Endothelial cell (in vitro differentiated cells): ENCODE measurements around the gene TMEM170A. TPM values are rescaled to one million over a fixed set of nuclear protein-coding genes. Genes with fewer than 3 reads are reported as not detected.
"Not testable (repeated sequence)": the region's sequence is repeated elsewhere in the genome, so short reads cannot be mapped to it uniquely, and the experiment has no call there.

Source experiments
- DNase-seq: peaks from one replicate; pipeline ENCODE4 v3.0.0; 2021; ENCODE audit warnings: low spot score
- H3K27ac Mint-ChIP-seq: one replicate; pipeline ENCODE4 v1.8.0; 2021; ENCODE audit warnings: mixed read lengths, inconsistent platforms; ENCODE audit not compliant: unreplicated experiment
- H3K27me3 Mint-ChIP-seq: one replicate; pipeline ENCODE4 v1.8.0; 2021; ENCODE audit warnings: mild to moderate bottlenecking, moderate library complexity, mixed read lengths, inconsistent platforms; ENCODE audit not compliant: unreplicated experiment
- H3K36me3 Mint-ChIP-seq: one replicate; pipeline ENCODE4 v1.8.0; 2021; ENCODE audit warnings: mild to moderate bottlenecking, low read depth, mixed read lengths, inconsistent platforms; ENCODE audit not compliant: unreplicated experiment
- H3K4me1 Mint-ChIP-seq: one replicate; pipeline ENCODE4 v1.8.0; 2021; ENCODE audit warnings: mild to moderate bottlenecking, mixed read lengths, inconsistent platforms; ENCODE audit not compliant: unreplicated experiment
- H3K4me3 Mint-ChIP-seq: one replicate; pipeline ENCODE4 v1.8.0; 2021; ENCODE audit warnings: mild to moderate bottlenecking, mixed read lengths, inconsistent platforms; ENCODE audit not compliant: unreplicated experiment
- H3K9me3 Mint-ChIP-seq: one replicate; pipeline ENCODE4 v1.8.0; 2021; ENCODE audit warnings: mixed read lengths, inconsistent platforms; ENCODE audit not compliant: unreplicated experiment
- CTCF ChIP-seq: fragments of 200-600 bp; sonication (generic); IDR thresholded peaks from one replicate; pipeline ENCODE4 v1.5.0; 2021; ENCODE audit warnings: antibody characterized with exemption; ENCODE audit not compliant: unreplicated experiment
- total RNA-seq: library from RNA; stranded (reverse); fragmentation: NEBNext Ultra II Directional; extraction: Animal tissue kit (Norgen Biotek cat#: 25700); gene quantifications from one replicate; pipeline ENCODE4 v1.2.1, GENCODE V29; 2021; ENCODE audit not compliant: unreplicated experiment

Gene TMEM170A
- total RNA-seq, 1 donor from 2014 or later = 38.0 TPM

GRCh38 chr16:75502916-75503605 is 38.6 kb upstream of the TMEM170A start:
- H3K27ac Mint-ChIP-seq = no peak overlapping the region
- no peaks in the 10 kb centered on the region for H3K36me3 Mint-ChIP-seq
- H3K4me1 Mint-ChIP-seq = peaks cover 5% of the 10 kb centered on the region
- DNase-seq = no peak
- H3K27me3 Mint-ChIP-seq = peaks cover 1% of the 10 kb centered on the region
- no peak for TF ChIP-seq CTCF
- H3K4me3 Mint-ChIP-seq = no peak overlapping the region
- H3K9me3 Mint-ChIP-seq = no peaks in the 10 kb centered on the region

GRCh38 chr16:75501820-75502219 is 37.3 kb upstream of the TMEM170A start:
- not testable (repeated sequence) for H3K36me3 Mint-ChIP-seq, H3K27ac Mint-ChIP-seq, H3K4me3 Mint-ChIP-seq, H3K9me3 Mint-ChIP-seq, H3K27me3 Mint-ChIP-seq, H3K4me1 Mint-ChIP-seq, DNase-seq

DNA sequence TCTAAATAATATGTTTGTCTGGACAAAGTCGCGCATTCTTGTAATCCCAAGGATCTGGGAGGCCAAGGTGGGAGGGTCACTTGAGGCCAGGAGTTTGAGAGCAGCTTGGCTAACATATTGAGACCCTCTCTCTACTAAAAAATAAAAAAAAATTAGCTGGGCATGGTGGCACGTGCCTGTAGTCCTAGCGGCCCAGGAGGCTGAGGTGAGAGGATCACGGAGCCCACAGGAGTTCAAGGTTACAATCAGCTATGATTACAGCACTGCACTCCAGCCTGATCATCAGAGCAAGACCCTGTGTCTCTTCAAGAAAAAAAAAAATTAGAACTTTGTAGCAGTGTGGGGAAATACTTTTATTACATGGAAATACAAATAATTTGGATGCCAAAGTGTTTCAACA is 36.9 kb upstream of the TMEM170A start:
- no peak for TF ChIP-seq CTCF
- Mint-ChIP-seq H3K27me3 (peaks cover 4% of the 10 kb centered on the region), H3K9me3 (no peaks in the 10 kb centered on the region), H3K4me3 (no peak overlapping the region), H3K36me3 (no peaks in the 10 kb centered on the region), H3K27ac (no peak overlapping the region), H3K4me1 (peaks cover under 1% of the 10 kb centered on the region)
- DNase-seq = no peak

- DNase-seq, H3K27me3 Mint-ChIP-seq, H3K36me3 Mint-ChIP-seq, H3K9me3 Mint-ChIP-seq, H3K4me1 Mint-ChIP-seq, H3K4me3 Mint-ChIP-seq, H3K27ac Mint-ChIP-seq: not testable (repeated sequence)
These were observed 34.3 kb upstream of the TMEM170A start for GRCh38 chr16:75498605-75499322.

DNA sequence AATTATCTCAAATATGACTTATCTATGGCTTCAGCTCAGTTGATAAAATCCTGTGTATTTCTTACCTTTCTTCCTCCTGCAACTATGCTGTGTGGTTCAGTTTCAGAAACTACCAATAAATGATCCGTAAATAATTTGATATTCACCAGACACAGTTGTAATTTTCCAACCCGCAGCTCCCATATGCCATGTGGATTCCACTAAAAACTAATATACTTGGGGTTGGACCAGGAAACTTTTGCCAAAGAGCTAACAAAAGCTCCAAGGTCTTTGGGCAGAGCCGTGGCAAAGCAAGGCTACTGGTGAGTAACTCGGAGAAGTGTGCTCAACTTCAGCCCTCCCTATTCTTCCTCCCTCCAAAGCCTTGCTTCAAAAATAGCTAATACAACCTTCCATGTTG is 33.1 kb upstream of the TMEM170A start:
- peaks cover 3% of the 10 kb centered on the region for H3K27me3 Mint-ChIP-seq
- no peaks in the 10 kb centered on the region for H3K9me3 Mint-ChIP-seq
- H3K4me3 Mint-ChIP-seq = no peak overlapping the region
- H3K36me3 Mint-ChIP-seq = no peaks in the 10 kb centered on the region
- H3K27ac Mint-ChIP-seq = no peak overlapping the region
- no peaks in the 10 kb centered on the region for H3K4me1 Mint-ChIP-seq
- DNase-seq = no peak
- TF ChIP-seq CTCF = no peak

DNA sequence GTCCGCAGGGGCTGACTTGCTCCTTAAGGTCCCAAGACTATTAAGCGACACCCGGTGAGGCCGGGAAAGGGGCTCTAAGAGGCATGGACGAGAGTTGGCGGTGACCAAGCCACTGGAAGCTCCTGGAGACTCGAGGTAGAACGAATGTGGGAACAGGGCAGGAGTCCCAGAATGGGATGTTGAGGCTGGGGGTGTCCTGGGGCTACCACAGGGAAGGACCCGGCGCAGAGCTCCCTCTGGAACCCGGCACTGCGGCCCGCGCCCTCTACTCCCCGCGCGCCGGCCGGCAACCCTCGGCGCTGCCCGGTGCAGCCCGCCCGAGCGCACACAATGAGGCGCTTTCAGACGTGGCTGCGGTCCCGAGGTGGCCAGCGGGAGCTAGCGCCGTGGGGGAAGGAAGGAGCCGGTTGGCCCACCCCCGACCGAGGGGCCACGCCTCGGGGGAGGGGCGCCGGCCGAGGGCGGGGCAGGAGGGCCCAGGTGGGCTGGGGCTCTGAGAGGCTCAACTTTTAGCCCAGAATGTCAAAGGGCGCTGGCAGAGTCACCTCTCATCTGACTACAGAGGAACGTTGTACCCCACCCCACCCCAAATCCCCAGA is 30.7 kb upstream of the TMEM170A start, which contains the start of gene CHST6:
Gene CHST6, minus strand, starts transcription at position 366 of the 599 bp plus-strand sequence. CDS start 15,613 bp downstream, outside the sequence.
- Mint-ChIP-seq H3K27me3 (peaks cover 3% of the 10 kb centered on the region), H3K9me3 (no peaks in the 10 kb centered on the region), H3K4me1 (no peaks in the 10 kb centered on the region), H3K36me3 (no peaks in the 10 kb centered on the region), H3K4me3 (peak within 1 kb of the TSS; percentile 88), H3K27ac (no peak within 1 kb of the TSS)
- TF ChIP-seq CTCF = no peak
- peak; percentile 59 for DNase-seq
